Hepatocyte (in vitro differentiated cells): Measurements from ENCODE around the gene ITIH6. TPM values are rescaled to one million over a fixed set of nuclear protein-coding genes. Genes with fewer than 3 reads are reported as not detected.
"Not testable (repeated sequence)": the region's sequence is repeated elsewhere in the genome, so short reads cannot be mapped to it uniquely, and the experiment has no call there.

Experiments used
- DNase-seq: peaks from one replicate; pipeline ENCODE4 v3.0.0-alpha.2; 2016; ENCODE audit warnings: low spot score
- H2AFZ ChIP-seq: fragments of 200-600 bp; sonication (generic); 2 replicates; pipeline ENCODE4 v1.6.0; 2016; ENCODE audit warnings: antibody characterized with exemption, mild to moderate bottlenecking
- H3K27ac ChIP-seq: fragments of 200-600 bp; sonication (generic); 2 replicates; pipeline ENCODE4 v1.5.1; 2016; ENCODE audit warnings: mild to moderate bottlenecking
- H3K27me3 ChIP-seq: fragments of 200-600 bp; sonication (generic); 2 replicates; pipeline ENCODE4 v1.6.1; 2016
- H3K36me3 ChIP-seq: fragments of 200-600 bp; sonication (generic); replicated peaks from 2 replicates; pipeline ENCODE4 v1.5.1; 2016; ENCODE audit warnings: low read depth; ENCODE audit not compliant: insufficient read depth
- H3K4me1 ChIP-seq: fragments of 200-600 bp; sonication (generic); 2 replicates; pipeline ENCODE4 v1.5.1; 2016; ENCODE audit warnings: mild to moderate bottlenecking, moderate library complexity; ENCODE audit not compliant: insufficient read depth
- H3K4me2 ChIP-seq: fragments of 200-600 bp; sonication (generic); 2 replicates; pipeline ENCODE4 v1.6.0; 2016
- H3K4me3 ChIP-seq: fragments of 200-600 bp; sonication (generic); 2 replicates; pipeline ENCODE4 v1.5.1; 2016; ENCODE audit warnings: mild to moderate bottlenecking
- H3K79me2 ChIP-seq: fragments of 200-600 bp; sonication (generic); 2 replicates; pipeline ENCODE4 v1.6.0; 2017; ENCODE audit warnings: mild to moderate bottlenecking
- H3K9me2 ChIP-seq: fragments of 200-600 bp; sonication (generic); replicated peaks from 2 replicates; pipeline ENCODE4 v1.6.0; 2017; ENCODE audit warnings: mild to moderate bottlenecking; ENCODE audit not compliant: insufficient read depth
- H3K9me3 ChIP-seq: fragments of 200-600 bp; sonication (generic); 2 replicates; pipeline ENCODE4 v1.5.1; 2016; ENCODE audit warnings: low read depth, mild to moderate bottlenecking
- H4K20me1 ChIP-seq: fragments of 200-600 bp; sonication (generic); 2 replicates; pipeline ENCODE4 v1.6.0; 2016; ENCODE audit warnings: mild to moderate bottlenecking; ENCODE audit not compliant: insufficient read depth, poor library complexity, severe bottlenecking
- CTCF ChIP-seq: fragments of 200-600 bp; sonication (generic); IDR thresholded peaks from 2 replicates; pipeline ENCODE4 v1.5.1; 2016; ENCODE audit warnings: antibody characterized with exemption, mild to moderate bottlenecking; ENCODE audit not compliant: poor library complexity
- EZH2 ChIP-seq: fragments of 200-600 bp; sonication (generic); IDR thresholded peaks from 2 replicates; pipeline ENCODE4 v1.6.1; 2016; ENCODE audit warnings: antibody characterized with exemption, mild to moderate bottlenecking, borderline replicate concordance
- EZH2phosphoT487 ChIP-seq: fragments of 200-600 bp; sonication (generic); IDR thresholded peaks from one replicate; pipeline ENCODE4 v1.6.1; 2018; ENCODE audit warnings: antibody characterized with exemption, mild to moderate bottlenecking, low read depth, moderate library complexity; ENCODE audit not compliant: unreplicated experiment, severe bottlenecking
- WGBS: methylation state at CpG from one replicate; pipeline ENCODE4 v1.1.6; 2016; ENCODE audit warnings: low lambda C conversion rate; ENCODE audit errors: missing lambda C conversion rate; 5-methylcytosine and 5-hydroxymethylcytosine counted together
- polyA plus RNA-seq: library from polyadenylated mRNA; unstranded; fragments of >200 nt; fragmentation: Nextera tagmentation; extraction: Ambion mirVana; gene quantifications from 2 replicates; pipeline ENCODE4 v1.2.1, GENCODE V29; 2016
- total RNA-seq: library from RNA; depleted of rRNA; stranded (reverse); fragments of >200 nt; gene quantifications from 2 replicates; pipeline ENCODE4 v1.2.3, GENCODE V29; 2014

ITIH6 gene
- total and polyA plus RNA-seq, 2 experiments from 2014 or later: not detected

DNA sequence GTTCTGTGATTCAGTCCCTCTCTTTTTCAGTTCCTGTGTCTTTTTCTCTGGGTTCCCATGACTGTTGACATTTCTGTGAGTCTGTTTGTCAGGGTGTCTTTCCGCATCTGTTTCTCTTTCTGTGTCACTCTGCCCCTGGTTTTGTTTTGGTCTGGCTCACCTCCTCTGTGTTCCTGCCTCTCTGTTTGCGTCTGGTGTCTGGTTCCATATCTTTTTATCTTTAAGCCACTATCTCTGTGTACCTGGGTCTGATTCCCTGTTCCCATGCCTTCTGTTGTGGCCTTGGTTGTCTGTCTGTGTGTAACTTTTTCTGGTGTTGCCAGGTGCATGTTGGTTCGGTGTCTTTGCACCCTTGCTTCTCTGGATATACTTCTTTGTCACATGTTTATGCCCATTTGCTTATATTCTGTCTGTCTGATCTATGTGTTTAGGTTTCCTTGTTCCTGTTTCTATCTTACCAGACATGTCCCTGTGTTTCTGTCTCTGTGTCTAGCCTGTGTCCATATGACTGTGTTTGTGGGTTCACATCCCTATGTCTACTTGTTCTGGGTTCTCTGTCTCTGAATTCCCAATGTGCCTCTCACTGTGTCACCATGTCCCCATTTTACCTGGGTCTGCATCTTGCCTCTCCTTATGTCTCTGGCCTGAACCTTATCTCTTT lies 50.2 kb downstream of the ITIH6 start:
- Histone ChIP-seq H3K4me1 (no peaks in the 10 kb centered on the region), H3K9me2 (no peaks in the 10 kb centered on the region), H3K9me3 (no peaks in the 10 kb centered on the region), H2AFZ (peak overlapping the region; percentile 38), H3K4me3 (no peak overlapping the region), H3K27ac (no peak overlapping the region), H3K27me3 (no peaks in the 10 kb centered on the region), H3K4me2 (no peak overlapping the region), H3K79me2 (no peaks in the 10 kb centered on the region), H4K20me1 (no peaks in the 10 kb centered on the region), H3K36me3 (no peaks in the 10 kb centered on the region)
- TF ChIP-seq EZH2 (no peak), CTCF (no peak), EZH2phosphoT487 (no peak)
- 49% methylated on average over 3 of the region's 3 CpGs for WGBS
- DNase-seq: no peak

DNA sequence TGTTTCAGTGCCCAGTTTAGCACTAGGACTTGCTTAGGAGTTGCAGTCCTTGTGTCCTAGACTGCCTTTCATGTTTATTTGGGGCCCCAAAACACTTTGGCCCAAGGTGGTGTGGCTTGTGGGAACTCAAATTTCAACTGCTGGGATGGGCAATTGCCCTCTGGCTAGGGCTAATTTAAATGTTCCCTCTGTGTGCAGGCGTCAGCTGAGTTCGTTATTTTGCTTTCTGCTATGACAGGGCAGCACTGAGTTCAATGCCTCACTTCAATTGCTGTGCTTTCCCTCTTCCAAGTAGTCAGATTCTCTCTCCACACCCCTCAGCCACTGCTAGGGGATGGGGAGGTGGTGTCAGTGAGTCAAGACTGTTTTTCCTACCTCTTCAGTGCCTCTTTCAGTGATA lies 51.1 kb downstream of the ITIH6 start:
- no peak overlapping the region for H3K4me3 ChIP-seq
- no peaks in the 10 kb centered on the region for H4K20me1 ChIP-seq
- no peak overlapping the region for H3K4me2 ChIP-seq
- TF ChIP-seq EZH2phosphoT487 (no peak), CTCF (no peak), EZH2 (no peak)
- H3K9me3 ChIP-seq: no peaks in the 10 kb centered on the region
- no peaks in the 10 kb centered on the region for H3K36me3 ChIP-seq
- H2AFZ ChIP-seq: no peak overlapping the region
- H3K9me2 ChIP-seq: no peaks in the 10 kb centered on the region
- DNase-seq: no peak
- no peaks in the 10 kb centered on the region for H3K27me3 ChIP-seq
- H3K4me1 ChIP-seq: no peaks in the 10 kb centered on the region
- H3K27ac ChIP-seq: no peak overlapping the region
- WGBS: 60% methylated on average over 2 of the region's 2 CpGs
- H3K79me2 ChIP-seq: no peaks in the 10 kb centered on the region

DNA sequence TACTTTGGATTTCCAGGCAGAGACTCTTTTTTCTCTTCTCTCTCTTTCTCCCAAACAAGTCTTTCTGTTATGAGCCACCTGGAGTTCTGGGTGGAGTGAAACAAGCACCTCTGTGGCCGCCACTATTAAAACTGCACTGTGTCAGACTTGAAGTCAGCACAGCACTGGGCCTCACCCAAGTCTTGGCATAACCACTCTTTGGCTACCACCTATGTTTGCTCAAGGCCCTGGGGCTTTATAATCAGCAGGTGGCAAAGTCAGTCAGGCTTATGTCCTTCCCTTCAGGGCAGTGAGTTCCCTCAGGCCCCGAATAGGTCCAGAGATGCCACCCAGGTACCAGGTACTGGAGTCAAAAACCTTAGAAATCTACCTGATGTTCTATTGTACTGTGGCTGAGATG lies 52.4 kb downstream of the ITIH6 start:
- Histone ChIP-seq H3K9me3 (no peaks in the 10 kb centered on the region), H3K27me3 (no peaks in the 10 kb centered on the region), H3K4me3 (no peak overlapping the region), H4K20me1 (no peaks in the 10 kb centered on the region), H3K4me1 (no peaks in the 10 kb centered on the region), H2AFZ (no peak overlapping the region), H3K27ac (no peak overlapping the region), H3K79me2 (no peaks in the 10 kb centered on the region), H3K9me2 (no peaks in the 10 kb centered on the region), H3K4me2 (no peak overlapping the region), H3K36me3 (no peaks in the 10 kb centered on the region)
- 76% methylated on average over 2 of the region's 2 CpGs for WGBS
- TF ChIP-seq CTCF (no peak), EZH2phosphoT487 (no peak)
- DNase-seq: no peak

DNA sequence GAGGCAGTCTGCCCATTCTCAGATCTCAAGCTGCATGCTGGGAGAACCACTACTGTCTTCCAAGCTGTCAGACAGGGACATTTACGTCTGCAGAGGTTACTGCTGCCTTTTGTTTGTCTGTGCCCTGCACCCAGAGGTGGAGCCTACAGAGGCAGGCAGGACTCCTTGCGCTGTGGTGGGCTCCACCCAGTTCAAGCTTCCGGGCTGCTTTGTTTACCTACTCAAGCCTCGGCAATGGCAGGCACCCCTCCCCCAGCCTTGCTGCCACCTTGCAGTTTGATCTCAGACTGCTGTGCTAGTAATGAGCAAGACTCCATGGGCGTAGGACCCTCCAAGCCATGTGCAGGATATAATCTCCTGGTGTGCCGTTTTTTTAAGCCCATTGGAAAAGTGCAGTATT lies 59.5 kb downstream of the ITIH6 start:
- not testable (repeated sequence) for H3K4me1 ChIP-seq, H2AFZ ChIP-seq, H4K20me1 ChIP-seq, H3K36me3 ChIP-seq, H3K4me2 ChIP-seq, H3K79me2 ChIP-seq, H3K4me3 ChIP-seq, H3K27me3 ChIP-seq, H3K9me2 ChIP-seq, H3K9me3 ChIP-seq, DNase-seq, H3K27ac ChIP-seq
- WGBS: 85% methylated on average over 6 of the region's 6 CpGs

GRCh38 chrX:54736298-54736942 lies 61.6 kb downstream of the ITIH6 start:
- not testable (repeated sequence) for H3K79me2 ChIP-seq, H3K27ac ChIP-seq, H2AFZ ChIP-seq, H3K36me3 ChIP-seq, H3K9me3 ChIP-seq, H3K4me1 ChIP-seq, DNase-seq, H3K4me3 ChIP-seq, H3K9me2 ChIP-seq, H4K20me1 ChIP-seq, H3K27me3 ChIP-seq, H3K4me2 ChIP-seq
- WGBS: 94% methylated on average over 27 of the region's 36 CpGs
